ENCODE data around the gene TCF7L2.

The TCF7L2 gene

GRCh38 chr10:113113241-113113640 lies 163.2 kb downstream of the TCF7L2 start:
- H3K36me3 ChIP-seq (replicated peaks), result no peaks in the 10 kb centered on the region
- peaks cover 8% of the 10 kb centered on the region for H3K4me1 ChIP-seq
- no peaks in the 10 kb centered on the region for H3K9me3 ChIP-seq
- in situ Hi-C loops (cut with MboI; ENCODE audit: low sequenced_read_pairs), result no loop called here
- no peak for DNase-seq (ENCODE audit: low spot score in 2 of 2)
- H3K27me3 ChIP-seq (ENCODE audit: low read depth), result no peaks in the 10 kb centered on the region
- no peak overlapping the region for H3K4me3 ChIP-seq

- Histone ChIP-seq H3K4me3 (no peak overlapping the region), H3K9me3 (no peaks in the 10 kb centered on the region), H3K27me3 (ENCODE audit: low read depth) (no peaks in the 10 kb centered on the region), H3K4me1 (peaks cover 1% of the 10 kb centered on the region), H3K36me3 (replicated peaks) (no peaks in the 10 kb centered on the region)
- DNase-seq (ENCODE audit: low spot score in 2 of 2), result no peak
- in situ Hi-C loops (cut with MboI; ENCODE audit: low sequenced_read_pairs), result no loop called here
Measured at GRCh38 chr10:113113918-113114317, 163.9 kb downstream of the TCF7L2 start.

- no peak overlapping the region for H3K4me3 ChIP-seq
- no peak for DNase-seq (ENCODE audit: low spot score in 2 of 2)
- no peaks in the 10 kb centered on the region for H3K27me3 ChIP-seq (ENCODE audit: low read depth)
- H3K9me3 ChIP-seq, result no peaks in the 10 kb centered on the region
- H3K4me1 ChIP-seq, result no peaks in the 10 kb centered on the region
- H3K36me3 ChIP-seq (replicated peaks), result no peaks in the 10 kb centered on the region
- in situ Hi-C loops (cut with MboI; ENCODE audit: low sequenced_read_pairs), result no loop called here
Measured at GRCh38 chr10:113115556-113115955, 165.5 kb downstream of the TCF7L2 start.

GRCh38 chr10:113118882-113119281 lies 168.8 kb downstream of the TCF7L2 start:
- H3K9me3 ChIP-seq, result no peaks in the 10 kb centered on the region
- no peaks in the 10 kb centered on the region for H3K4me1 ChIP-seq
- DNase-seq (ENCODE audit: low spot score in 2 of 2), result no peak
- no peak overlapping the region for H3K4me3 ChIP-seq
- H3K36me3 ChIP-seq (replicated peaks), result no peaks in the 10 kb centered on the region
- H3K27me3 ChIP-seq (ENCODE audit: low read depth), result no peaks in the 10 kb centered on the region
- in situ Hi-C loops (cut with MboI; ENCODE audit: low sequenced_read_pairs), result no loop called here

- H3K36me3 ChIP-seq (replicated peaks), result no peaks in the 10 kb centered on the region
- no peak overlapping the region for H3K4me3 ChIP-seq
- no peak for DNase-seq (ENCODE audit: low spot score in 2 of 2)
- in situ Hi-C loops (cut with MboI; ENCODE audit: low sequenced_read_pairs), result no loop called here
- H3K27me3 ChIP-seq (ENCODE audit: low read depth), result no peaks in the 10 kb centered on the region
- no peaks in the 10 kb centered on the region for H3K4me1 ChIP-seq
- no peaks in the 10 kb centered on the region for H3K9me3 ChIP-seq
Measured at GRCh38 chr10:113119801-113120200, 169.8 kb downstream of the TCF7L2 start.

GRCh38 chr10:113121153-113121552 lies 171.1 kb downstream of the TCF7L2 start:
- no peaks in the 10 kb centered on the region for H3K36me3 ChIP-seq (replicated peaks)
- in situ Hi-C loops (cut with MboI; ENCODE audit: low sequenced_read_pairs), result no loop called here
- no peak for DNase-seq (ENCODE audit: low spot score in 2 of 2)
- no peaks in the 10 kb centered on the region for H3K9me3 ChIP-seq
- no peaks in the 10 kb centered on the region for H3K27me3 ChIP-seq (ENCODE audit: low read depth)
- peaks cover 6% of the 10 kb centered on the region; the same call in 1 of the 2 replicates for H3K4me1 ChIP-seq
- H3K4me3 ChIP-seq, result no peak overlapping the region

- Histone ChIP-seq H3K9me3 (no peaks in the 10 kb centered on the region), H3K4me3 (no peak overlapping the region), H3K36me3 (replicated peaks) (no peaks in the 10 kb centered on the region), H3K27me3 (ENCODE audit: low read depth) (no peaks in the 10 kb centered on the region), H3K4me1 (peaks cover 12% of the 10 kb centered on the region)
- DNase-seq (ENCODE audit: low spot score in 2 of 2), result no peak
- in situ Hi-C loops (cut with MboI; ENCODE audit: low sequenced_read_pairs), result no loop called here
Measured at GRCh38 chr10:113122947-113123346, 172.9 kb downstream of the TCF7L2 start.

- DNase-seq (ENCODE audit: low spot score in 2 of 2), result no peak
- in situ Hi-C loops (cut with MboI; ENCODE audit: low sequenced_read_pairs), result no loop called here
- no peak overlapping the region for H3K4me3 ChIP-seq
- no peaks in the 10 kb centered on the region for H3K27me3 ChIP-seq (ENCODE audit: low read depth)
- no peaks in the 10 kb centered on the region for H3K36me3 ChIP-seq (replicated peaks)
- H3K9me3 ChIP-seq, result no peaks in the 10 kb centered on the region
- H3K4me1 ChIP-seq, result peaks cover 15% of the 10 kb centered on the region
Measured at GRCh38 chr10:113124724-113125123, 174.7 kb downstream of the TCF7L2 start.

- Histone ChIP-seq H3K36me3 (replicated peaks) (no peaks in the 10 kb centered on the region), H3K4me1 (peaks cover 15% of the 10 kb centered on the region), H3K4me3 (no peak overlapping the region), H3K27me3 (ENCODE audit: low read depth) (no peaks in the 10 kb centered on the region), H3K9me3 (no peaks in the 10 kb centered on the region)
- no peak for DNase-seq (ENCODE audit: low spot score in 2 of 2)
- in situ Hi-C loops (cut with MboI; ENCODE audit: low sequenced_read_pairs), result no loop called here
Measured at GRCh38 chr10:113125612-113126011, 175.6 kb downstream of the TCF7L2 start.

GRCh38 chr10:113126229-113127201 lies 176.5 kb downstream of the TCF7L2 start:
- peak overlapping the region; percentile 6 for H3K4me3 ChIP-seq
- peak; percentile 64 to 75 for DNase-seq (ENCODE audit: low spot score in 2 of 2)

GRCh38 chr10:113127261-113127900 lies 177.3 kb downstream of the TCF7L2 start:
- Histone ChIP-seq H3K36me3 (replicated peaks) (no peaks in the 10 kb centered on the region), H3K9me3 (no peaks in the 10 kb centered on the region), H3K4me3 (no peak overlapping the region), H3K27me3 (ENCODE audit: low read depth) (no peaks in the 10 kb centered on the region), H3K4me1 (peaks cover 19% of the 10 kb centered on the region)
- in situ Hi-C loops (cut with MboI; ENCODE audit: low sequenced_read_pairs), result no loop called here
- DNase-seq (ENCODE audit: low spot score in 2 of 2), result no peak

More at GRCh38 chr10:113126229-113127201, 176.5 kb downstream of the TCF7L2 start:
- no peaks in the 10 kb centered on the region for H3K27me3 ChIP-seq (ENCODE audit: low read depth)
- in situ Hi-C loops (cut with MboI; ENCODE audit: low sequenced_read_pairs), result no loop called here
- H3K9me3 ChIP-seq, result no peaks in the 10 kb centered on the region
- H3K36me3 ChIP-seq (replicated peaks), result no peaks in the 10 kb centered on the region
- peaks cover 15% of the 10 kb centered on the region for H3K4me1 ChIP-seq

- no peaks in the 10 kb centered on the region for H3K36me3 ChIP-seq (replicated peaks)
- no peaks in the 10 kb centered on the region for H3K27me3 ChIP-seq (ENCODE audit: low read depth)
- in situ Hi-C loops (cut with MboI; ENCODE audit: low sequenced_read_pairs), result no loop called here
- peak; percentile 61 to 62 for DNase-seq (ENCODE audit: low spot score in 2 of 2)
- no peaks in the 10 kb centered on the region for H3K9me3 ChIP-seq
- H3K4me3 ChIP-seq, result no peak overlapping the region
- peaks cover 24% of the 10 kb centered on the region for H3K4me1 ChIP-seq
Measured at GRCh38 chr10:113127901-113128283, 177.8 kb downstream of the TCF7L2 start.

GRCh38 chr10:113128450-113129070 lies 178.5 kb downstream of the TCF7L2 start:
- Histone ChIP-seq H3K4me1 (peaks cover 31% of the 10 kb centered on the region), H3K36me3 (replicated peaks) (no peaks in the 10 kb centered on the region), H3K9me3 (no peaks in the 10 kb centered on the region), H3K4me3 (no peak overlapping the region), H3K27me3 (ENCODE audit: low read depth) (no peaks in the 10 kb centered on the region)
- DNase-seq (ENCODE audit: low spot score in 2 of 2), result no peak
- in situ Hi-C loops (cut with MboI; ENCODE audit: low sequenced_read_pairs), result no loop called here

- H3K27me3 ChIP-seq (ENCODE audit: low read depth), result no peaks in the 10 kb centered on the region
- in situ Hi-C loops (cut with MboI; ENCODE audit: low sequenced_read_pairs), result no loop called here
- H3K4me3 ChIP-seq, result no peak overlapping the region
- H3K9me3 ChIP-seq, result no peaks in the 10 kb centered on the region
- no peaks in the 10 kb centered on the region for H3K36me3 ChIP-seq (replicated peaks)
- peaks cover 36% of the 10 kb centered on the region for H3K4me1 ChIP-seq
- DNase-seq (ENCODE audit: low spot score in 2 of 2), result no peak
Measured at GRCh38 chr10:113129117-113129516, 179.1 kb downstream of the TCF7L2 start.

Data from HAP-1 (cell line).